Activated CD4-positive, alpha-beta memory T cell treated with anti-CD3 and anti-CD28 coated beads for 36 hours (primary cell): ENCODE results near the gene TAF4. TPM values are rescaled to one million over a fixed set of nuclear protein-coding genes. Genes with fewer than 3 reads are reported as not detected.

Experiments used
- CTCF ChIA-PET: fragments of 350-600 bp; sonication (Branson Sonifier 250); formaldehyde crosslinking; loops from one replicate; lab custom pipeline; 2021; ENCODE audit warnings: antibody characterized with exemption, inconsistent platforms; lab: Charles Lee
- POLR2A ChIA-PET: fragments of 350-600 bp; sonication (Branson Sonifier 250); formaldehyde crosslinking; loops from one replicate; lab custom pipeline; 2021; ENCODE audit warnings: antibody characterized with exemption; lab: Charles Lee
- DNase-seq: peaks from one replicate; pipeline ENCODE4 v3.0.0-alpha.2; 2020
- H3K27ac Mint-ChIP-seq: one replicate; pipeline ENCODE4 v1.8.0; 2021; ENCODE audit warnings: mixed read lengths
- H3K27me3 Mint-ChIP-seq: one replicate; pipeline ENCODE4 v1.8.0; 2021; ENCODE audit warnings: mixed read lengths
- H3K36me3 Mint-ChIP-seq: one replicate; pipeline ENCODE4 v1.8.0; 2021; ENCODE audit warnings: mixed read lengths
- H3K4me1 Mint-ChIP-seq: one replicate; pipeline ENCODE4 v1.8.0; 2021; ENCODE audit warnings: low read depth, mixed read lengths
- H3K4me3 Mint-ChIP-seq: one replicate; pipeline ENCODE4 v1.8.0; 2021; ENCODE audit warnings: mild to moderate bottlenecking, mixed read lengths
- H3K9me3 Mint-ChIP-seq: one replicate; pipeline ENCODE4 v1.8.0; 2021; ENCODE audit warnings: mixed read lengths
- intact Hi-C: fragments of 100-400 bp; cut with micrococcal nuclease; formaldehyde crosslinking; loops from one replicate; pipeline ENCODE4 v1.15.1; 2023
- total RNA-seq, 2 experiments: library from RNA; stranded (reverse); gene quantifications; one replicate each; pipeline ENCODE4 v1.2.3, GENCODE V29; 2021

Gene TAF4
- total RNA-seq, 2 experiments from 2014 or later, result 15.3 to 17.0 TPM

DNA sequence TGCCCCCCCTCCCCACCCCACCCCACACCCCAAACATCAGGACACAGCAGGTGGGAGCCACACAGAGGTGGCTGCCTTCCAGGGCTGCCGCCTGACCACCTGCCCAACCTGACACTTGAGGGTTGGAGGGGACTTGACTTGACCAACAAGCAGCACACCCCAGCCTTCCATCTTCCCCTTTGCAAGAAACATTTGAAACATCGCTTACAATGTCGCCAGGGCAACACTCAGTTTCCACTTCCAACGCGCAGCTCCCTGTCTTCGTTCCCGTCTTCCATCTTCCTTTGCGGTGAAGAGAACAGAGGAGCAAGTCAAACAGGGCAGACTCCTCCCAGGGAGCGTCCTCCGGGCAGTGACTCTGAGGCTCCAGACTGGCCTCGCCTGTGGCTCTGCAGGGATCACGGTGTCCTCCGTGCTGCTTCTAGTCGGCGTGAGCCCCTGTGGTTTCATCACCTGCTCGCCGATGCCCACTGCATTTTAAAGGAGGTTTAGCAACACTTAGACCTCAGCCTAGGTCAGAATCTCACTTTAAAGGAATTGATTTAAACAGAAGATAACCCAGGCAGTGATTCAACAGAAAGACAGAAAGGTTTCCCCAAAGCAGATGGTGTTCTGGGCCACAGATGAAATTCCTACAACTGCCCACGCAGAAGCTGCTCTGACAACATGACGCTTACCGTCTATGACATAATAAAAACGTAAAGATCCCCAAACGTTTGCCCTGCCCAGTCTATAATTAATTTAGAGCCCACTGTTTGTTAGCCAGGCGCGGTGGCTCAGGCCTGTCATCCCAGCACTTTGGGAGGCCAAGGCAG is 130.8 kb downstream of the TAF4 start:
- intact Hi-C loops, result no loop called here
- ChIA-PET POLR2A (no interaction called here), CTCF (no interaction called here)
- Mint-ChIP-seq H3K9me3 (no peaks in the 10 kb centered on the region), H3K36me3 (no peaks in the 10 kb centered on the region), H3K27me3 (no peaks in the 10 kb centered on the region), H3K4me3 (no peak overlapping the region), H3K4me1 (no peaks in the 10 kb centered on the region), H3K27ac (no peak overlapping the region)
- no peak for DNase-seq

DNA sequence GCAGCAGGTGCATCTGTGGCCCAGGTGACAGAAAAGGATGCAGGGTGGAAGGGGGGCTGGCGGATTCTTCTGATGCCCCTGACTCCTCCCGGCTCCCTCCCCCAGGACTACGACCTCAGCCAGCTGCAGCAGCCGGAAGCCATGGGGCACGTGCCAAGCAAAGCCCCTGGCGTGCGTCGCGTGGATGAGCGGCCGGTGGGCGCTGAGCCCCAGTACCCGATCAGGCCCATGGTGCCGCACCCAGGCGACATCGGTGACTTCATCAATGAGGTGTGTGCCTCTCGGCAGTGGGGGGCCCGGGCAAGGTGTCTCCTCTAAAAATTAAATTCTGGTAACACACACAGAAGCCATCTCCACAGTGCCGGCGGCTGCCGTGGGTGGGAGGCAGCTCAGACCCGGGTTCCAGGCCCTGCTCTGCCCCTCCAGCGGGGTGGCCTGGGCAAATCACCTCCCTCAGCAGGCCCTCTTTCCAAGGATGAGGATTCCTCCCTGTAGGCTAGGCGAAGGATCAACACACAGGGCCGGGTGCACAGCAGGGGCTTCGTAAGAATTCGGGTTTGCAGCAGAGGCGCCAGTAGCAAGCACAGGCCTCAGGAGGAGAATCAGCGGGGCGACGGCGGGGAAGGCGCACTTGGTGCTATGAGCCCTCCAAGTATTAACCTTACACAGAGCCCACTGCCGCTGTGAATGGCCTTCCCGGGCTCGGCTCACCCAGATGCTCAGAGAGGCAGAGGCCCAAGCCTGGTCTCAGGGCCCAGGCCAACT is 131.5 kb downstream of the TAF4 start:
- H3K4me3 Mint-ChIP-seq, result no peak overlapping the region
- DNase-seq, result no peak
- no peaks in the 10 kb centered on the region for H3K9me3 Mint-ChIP-seq
- no peaks in the 10 kb centered on the region for H3K27me3 Mint-ChIP-seq
- H3K4me1 Mint-ChIP-seq, result no peaks in the 10 kb centered on the region
- intact Hi-C loops, result no loop called here
- no peaks in the 10 kb centered on the region for H3K36me3 Mint-ChIP-seq
- ChIA-PET CTCF (no interaction called here), POLR2A (no interaction called here)
- H3K27ac Mint-ChIP-seq, result no peak overlapping the region

DNA sequence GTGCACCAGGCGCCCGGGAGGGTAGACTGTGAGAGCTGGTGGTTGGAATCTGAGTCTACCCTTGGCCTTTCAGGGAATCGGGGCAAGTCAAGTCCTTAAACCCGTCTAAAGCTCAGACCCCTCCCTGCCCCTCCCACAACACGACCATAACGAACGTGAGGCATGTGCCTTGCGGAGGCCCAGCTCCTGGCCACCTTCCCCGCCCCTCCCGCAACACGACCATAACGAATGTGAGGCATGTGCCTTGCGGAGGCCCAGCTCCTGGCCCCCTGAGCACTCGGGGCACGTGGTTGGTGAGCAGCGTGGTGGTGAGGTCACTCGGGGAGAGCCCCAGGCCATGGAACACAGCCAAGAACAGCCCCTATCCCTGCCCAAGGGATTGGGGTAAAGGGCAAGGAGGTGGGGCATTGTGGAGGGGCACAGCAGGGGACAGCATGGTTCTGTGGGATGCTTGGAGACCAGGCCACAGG is 132.2 kb downstream of the TAF4 start:
- DNase-seq, result no peak
- POLR2A ChIA-PET, result no interaction called here
- intact Hi-C loops, result no loop called here
- Mint-ChIP-seq H3K4me1 (no peaks in the 10 kb centered on the region), H3K9me3 (no peaks in the 10 kb centered on the region), H3K27ac (no peak overlapping the region), H3K4me3 (no peak overlapping the region), H3K27me3 (no peaks in the 10 kb centered on the region), H3K36me3 (no peaks in the 10 kb centered on the region)
- CTCF ChIA-PET, result no interaction called here

DNA sequence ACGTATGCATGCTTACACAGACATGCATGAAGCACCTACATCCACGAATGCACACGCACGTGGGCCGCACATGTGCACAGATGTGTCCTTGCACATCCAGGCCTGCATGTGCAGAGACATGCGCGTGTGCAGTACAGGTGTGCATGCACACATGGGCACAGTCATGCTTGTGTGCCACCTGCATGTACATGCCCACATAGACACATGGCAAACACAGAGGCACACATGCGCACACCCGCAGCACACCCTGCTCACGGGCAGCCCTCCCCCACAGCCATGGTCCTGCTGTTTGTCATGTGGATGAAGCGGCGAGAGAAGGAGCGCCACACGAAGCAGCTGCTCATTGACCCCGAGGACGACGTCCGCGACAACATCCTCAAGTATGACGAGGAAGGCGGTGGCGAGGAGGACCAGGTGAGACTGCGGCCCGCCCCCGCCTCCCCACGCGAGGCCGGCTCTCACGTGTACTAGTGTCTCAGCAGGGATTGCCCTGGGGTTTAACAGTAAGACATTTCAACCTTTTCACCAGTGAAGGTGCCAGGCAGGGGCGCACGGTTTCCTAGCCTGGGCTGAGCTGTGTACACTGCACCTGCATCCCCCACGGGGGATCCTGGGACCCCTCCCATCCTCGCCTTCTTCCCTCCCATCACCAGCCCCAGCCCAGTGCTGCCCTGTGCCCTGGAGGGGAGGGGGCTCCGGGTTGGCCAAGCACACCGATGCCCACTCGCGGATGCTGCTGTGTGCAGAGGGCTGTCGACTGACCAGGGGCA is 132.8 kb downstream of the TAF4 start:
- DNase-seq, result no peak
- Mint-ChIP-seq H3K36me3 (no peaks in the 10 kb centered on the region), H3K27me3 (no peaks in the 10 kb centered on the region), H3K27ac (no peak overlapping the region), H3K4me3 (no peak overlapping the region), H3K4me1 (no peaks in the 10 kb centered on the region), H3K9me3 (no peaks in the 10 kb centered on the region)
- intact Hi-C loops, result no loop called here
- CTCF ChIA-PET, result no interaction called here
- POLR2A ChIA-PET, result no interaction called here

DNA sequence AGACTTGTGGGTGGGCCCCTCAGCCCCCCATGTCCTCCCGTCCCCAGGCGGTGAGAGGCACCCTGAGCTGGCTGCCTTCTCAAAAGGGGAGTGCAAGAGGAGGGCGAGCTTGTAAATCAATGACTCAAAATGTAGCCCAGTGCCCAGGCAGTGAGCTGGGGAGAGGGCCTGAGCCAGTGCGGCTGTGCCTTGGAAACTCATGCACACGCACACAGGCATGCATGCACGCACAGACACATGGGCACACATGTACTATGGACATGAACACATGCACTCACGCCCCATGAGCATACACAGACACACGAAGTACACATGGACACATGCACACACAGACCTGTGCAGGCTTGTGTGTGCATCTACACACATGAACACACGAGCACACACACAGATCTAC is 133.5 kb downstream of the TAF4 start:
- H3K27ac Mint-ChIP-seq, result no peak overlapping the region
- H3K9me3 Mint-ChIP-seq, result no peaks in the 10 kb centered on the region
- no peaks in the 10 kb centered on the region for H3K4me1 Mint-ChIP-seq
- CTCF ChIA-PET, result no interaction called here
- no peak for DNase-seq
- no peaks in the 10 kb centered on the region for H3K36me3 Mint-ChIP-seq
- H3K4me3 Mint-ChIP-seq, result no peak overlapping the region
- H3K27me3 Mint-ChIP-seq, result no peaks in the 10 kb centered on the region
- intact Hi-C loops, result no loop called here
- POLR2A ChIA-PET, result no interaction called here

DNA sequence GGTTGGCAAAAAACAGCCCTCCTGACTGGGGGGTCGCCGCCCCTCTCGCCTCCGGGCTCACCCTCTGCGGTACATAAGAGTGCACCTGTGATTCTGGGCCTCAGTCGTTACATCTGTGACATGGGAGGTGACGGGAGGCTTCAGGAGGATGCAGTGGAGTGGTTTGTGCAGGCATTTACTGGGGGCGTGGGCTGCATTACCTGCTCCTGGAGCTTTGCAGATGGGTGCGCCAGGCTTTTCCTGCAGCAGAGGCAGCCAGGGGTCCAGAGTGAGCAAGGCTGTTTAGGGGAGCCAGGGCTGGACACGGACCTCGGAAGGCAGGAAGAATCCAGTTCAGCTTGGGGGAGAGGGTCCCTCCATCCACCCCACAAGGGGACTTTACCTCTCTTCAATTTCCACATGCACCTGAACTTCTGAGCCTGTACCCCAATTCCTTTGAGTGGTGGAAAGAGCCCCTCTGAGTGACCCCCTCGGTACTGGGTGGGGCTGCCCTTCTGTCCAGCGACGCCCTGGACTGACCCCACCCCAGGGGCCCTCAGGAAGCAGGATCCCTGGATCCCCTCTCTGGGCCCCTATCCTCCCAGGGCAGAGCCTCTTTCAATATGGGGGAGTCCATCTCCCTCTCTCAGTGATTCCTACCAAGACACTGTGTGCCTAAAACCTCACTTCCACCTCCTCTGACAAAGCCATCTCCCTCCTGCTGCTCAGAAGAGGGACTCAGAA is 134.0 kb downstream of the TAF4 start:
- ChIA-PET POLR2A (no interaction called here), CTCF (no interaction called here)
- no peaks in the 10 kb centered on the region for H3K36me3 Mint-ChIP-seq
- no peak overlapping the region for H3K27ac Mint-ChIP-seq
- intact Hi-C loops, result no loop called here
- H3K9me3 Mint-ChIP-seq, result no peaks in the 10 kb centered on the region
- DNase-seq, result no peak
- no peaks in the 10 kb centered on the region for H3K4me1 Mint-ChIP-seq
- no peak overlapping the region for H3K4me3 Mint-ChIP-seq
- no peaks in the 10 kb centered on the region for H3K27me3 Mint-ChIP-seq

DNA sequence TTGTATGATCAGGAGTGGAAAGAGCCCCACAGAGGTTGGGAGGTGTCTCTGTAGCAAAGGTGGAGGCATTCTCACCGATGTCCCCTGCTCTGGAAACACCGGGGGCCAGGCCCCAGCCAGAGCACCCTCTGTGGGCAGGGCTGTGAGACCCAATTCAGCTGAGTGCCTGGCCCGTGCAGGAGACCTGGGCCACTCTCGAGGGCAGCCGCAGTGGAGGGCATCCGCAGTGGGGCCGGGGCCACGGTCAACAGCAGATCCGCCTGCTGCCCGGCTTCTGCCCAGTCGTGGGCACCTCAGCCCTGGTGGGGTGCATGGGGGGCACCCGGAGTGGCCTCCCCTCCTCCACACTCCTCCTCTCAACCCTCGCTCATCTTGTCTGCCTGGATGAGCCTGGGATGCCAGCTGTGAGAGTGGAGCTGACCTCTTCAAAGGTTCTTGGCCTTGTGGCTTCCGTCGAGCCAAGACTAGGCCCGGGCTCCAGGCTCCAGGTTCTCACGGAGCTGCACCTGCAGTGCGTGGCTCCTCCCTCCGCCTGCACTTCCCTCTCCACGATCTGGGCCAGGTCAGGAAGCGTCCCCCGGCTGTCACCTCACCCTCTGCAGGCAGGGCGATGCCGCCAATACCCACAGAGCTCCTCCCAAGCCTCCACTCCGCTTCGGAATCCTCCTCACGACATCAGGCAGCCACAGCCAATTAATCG is 134.8 kb downstream of the TAF4 start:
- Mint-ChIP-seq H3K4me1 (no peaks in the 10 kb centered on the region), H3K27ac (no peak overlapping the region), H3K27me3 (no peaks in the 10 kb centered on the region), H3K9me3 (no peaks in the 10 kb centered on the region), H3K36me3 (no peaks in the 10 kb centered on the region), H3K4me3 (no peak overlapping the region)
- CTCF ChIA-PET, result no interaction called here
- intact Hi-C loops, result no loop called here
- POLR2A ChIA-PET, result no interaction called here
- no peak for DNase-seq

DNA sequence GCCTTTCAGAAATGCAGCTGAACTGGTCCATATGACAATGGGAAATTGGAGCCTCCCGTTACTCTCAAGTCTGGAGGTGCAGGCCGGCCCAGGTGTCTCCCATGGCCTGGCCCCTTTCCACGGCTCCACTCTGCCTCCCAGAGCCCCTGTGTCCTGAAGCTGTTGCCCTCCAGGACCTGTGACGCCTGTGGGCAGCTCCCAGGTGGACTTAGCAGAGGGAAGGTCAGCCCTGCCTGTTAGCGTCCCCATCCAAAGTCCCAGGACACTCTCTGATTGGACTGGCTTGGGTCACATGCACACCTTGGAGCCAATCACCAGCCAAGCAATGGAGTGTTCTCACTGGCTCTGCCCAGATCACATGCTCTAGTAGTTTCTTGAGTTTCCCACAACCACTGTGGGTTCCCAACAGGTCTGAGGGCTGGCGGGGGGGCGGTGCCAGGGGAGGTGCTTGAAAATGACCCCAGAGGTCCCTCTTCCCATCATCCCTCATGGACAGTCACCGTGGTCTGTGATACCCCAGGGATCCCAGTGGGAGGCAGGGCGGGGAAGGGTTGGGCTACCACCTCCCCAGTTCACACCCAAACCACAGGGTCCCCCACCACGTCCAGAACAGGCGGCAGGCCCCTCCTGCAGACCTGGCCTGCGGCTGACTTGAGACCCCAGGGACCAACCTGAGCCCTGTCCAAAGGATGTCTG is 135.6 kb downstream of the TAF4 start:
- intact Hi-C loops, result no loop called here
- DNase-seq, result no peak
- POLR2A ChIA-PET, result no interaction called here

DNA sequence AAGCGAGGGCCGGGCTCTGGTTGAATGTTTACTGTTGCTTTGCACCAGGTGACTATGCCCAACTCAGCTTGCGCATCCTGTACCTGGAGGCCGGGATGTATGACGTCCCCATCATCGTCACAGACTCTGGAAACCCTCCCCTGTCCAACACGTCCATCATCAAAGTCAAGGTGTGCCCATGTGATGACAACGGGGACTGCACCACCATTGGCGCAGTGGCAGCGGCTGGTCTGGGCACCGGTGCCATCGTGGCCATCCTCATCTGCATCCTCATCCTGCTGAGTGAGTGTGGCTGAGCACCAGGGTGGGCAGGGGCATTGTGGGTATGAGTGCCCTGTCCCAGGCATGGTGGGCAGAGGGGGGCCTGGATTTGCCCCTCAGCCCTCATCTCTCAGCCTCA is 136.1 kb downstream of the TAF4 start:
- intact Hi-C loops, result no loop called here
- ChIA-PET CTCF (no interaction called here), POLR2A (no interaction called here)
- no peak overlapping the region for H3K4me3 Mint-ChIP-seq
- no peak overlapping the region for H3K27ac Mint-ChIP-seq
- no peaks in the 10 kb centered on the region for H3K36me3 Mint-ChIP-seq
- no peak for DNase-seq
- H3K27me3 Mint-ChIP-seq, result no peaks in the 10 kb centered on the region
- H3K9me3 Mint-ChIP-seq, result no peaks in the 10 kb centered on the region
- H3K4me1 Mint-ChIP-seq, result no peaks in the 10 kb centered on the region

More for the DNA sequence above, 135.6 kb downstream of the TAF4 start:
- Mint-ChIP-seq H3K27me3 (no peaks in the 10 kb centered on the region), H3K9me3 (no peaks in the 10 kb centered on the region), H3K36me3 (no peaks in the 10 kb centered on the region), H3K4me1 (no peaks in the 10 kb centered on the region), H3K4me3 (no peak overlapping the region), H3K27ac (no peak overlapping the region)
- CTCF ChIA-PET, result no interaction called here

DNA sequence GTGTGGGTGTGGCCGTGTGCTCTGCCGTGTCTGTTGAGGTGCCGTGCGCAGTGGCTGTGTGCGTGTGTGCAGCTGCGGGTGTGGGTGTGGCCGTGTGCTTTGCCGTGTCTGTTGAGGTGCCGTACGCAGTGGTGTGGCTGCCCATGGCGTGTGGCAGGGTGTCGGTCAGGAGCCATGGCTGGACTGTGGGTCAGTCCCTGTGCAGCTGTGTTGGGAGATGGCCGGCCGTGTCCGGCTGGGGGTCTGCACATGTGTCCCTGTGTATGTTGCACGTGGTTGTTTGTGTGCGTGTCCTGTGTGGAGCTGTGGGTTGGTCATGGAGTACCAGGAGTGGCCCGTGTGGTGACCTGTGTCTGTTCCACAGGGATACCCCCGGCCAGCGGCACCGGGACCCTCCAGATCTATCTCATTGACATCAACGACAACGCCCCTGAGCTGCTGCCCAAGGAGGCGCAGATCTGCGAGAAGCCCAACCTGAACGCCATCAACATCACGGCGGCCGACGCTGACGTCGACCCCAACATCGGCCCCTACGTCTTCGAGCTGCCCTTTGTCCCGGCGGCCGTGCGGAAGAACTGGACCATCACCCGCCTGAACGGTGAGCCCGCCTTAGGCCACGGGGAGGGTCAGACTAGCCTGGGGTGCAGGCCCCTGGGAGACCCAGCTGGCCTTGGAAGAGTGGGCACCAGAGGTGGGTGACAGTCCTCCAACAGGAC is 137.7 kb downstream of the TAF4 start:
- no peak overlapping the region for H3K27ac Mint-ChIP-seq
- no peak overlapping the region for H3K4me3 Mint-ChIP-seq
- no peaks in the 10 kb centered on the region for H3K4me1 Mint-ChIP-seq
- ChIA-PET POLR2A (interaction anchor here (0.7 kb wide), 1 partner anchor 21 kb away, joined by 3 read pairs; no protein-coding TSS in a partner anchor), CTCF (no interaction called here)
- no peak for DNase-seq
- H3K9me3 Mint-ChIP-seq, result no peaks in the 10 kb centered on the region
- no peaks in the 10 kb centered on the region for H3K36me3 Mint-ChIP-seq
- intact Hi-C loops, result no loop called here
- no peaks in the 10 kb centered on the region for H3K27me3 Mint-ChIP-seq
